RWPE2 (cell line): ENCODE data around the gene MXD1.

Experiments used
- ATAC-seq: fragments of 200-7000 bp; cut with Tn5 transposase; 3 replicates; pipeline ENCODE4 v1.9.1; 2021; ENCODE audit warnings: low read depth
- DNase-seq: peaks from one replicate; pipeline ENCODE4 v3.0.0-alpha.2; 2020; ENCODE audit warnings: low spot score
- H3K27ac ChIP-seq: fragments of 450-650 bp; 2 replicates; pipeline ENCODE4 v1.5.1; 2017; ENCODE audit warnings: mild to moderate bottlenecking; ENCODE audit not compliant: poor library complexity, severe bottlenecking
- H3K27me3 ChIP-seq: fragments of 250-450 bp; sonication (Bioruptor Pico); 2 replicates; pipeline ENCODE4 v1.5.1; 2021; ENCODE audit warnings: mild to moderate bottlenecking, moderate library complexity; ENCODE audit not compliant: insufficient read depth, poor library complexity, severe bottlenecking
- H3K36me3 ChIP-seq: fragments of 250-450 bp; sonication (Bioruptor Pico); 2 replicates; pipeline ENCODE4 v1.5.1; 2020; ENCODE audit warnings: low read depth, mild to moderate bottlenecking, moderate library complexity
- H3K4me1 ChIP-seq: fragments of 250-450 bp; sonication (Bioruptor Pico); 2 replicates; pipeline ENCODE4 v1.5.1; 2021; ENCODE audit warnings: mild to moderate bottlenecking, moderate library complexity; ENCODE audit not compliant: insufficient read depth, poor library complexity, severe bottlenecking
- H3K4me3 ChIP-seq: fragments of 250-450 bp; sonication (Bioruptor Pico); 2 replicates; pipeline ENCODE4 v1.5.1; 2021; ENCODE audit warnings: mild to moderate bottlenecking, moderate library complexity; ENCODE audit not compliant: severe bottlenecking
- H3K9me3 ChIP-seq: fragments of 250-450 bp; sonication (Bioruptor Pico); 2 replicates; pipeline ENCODE4 v1.5.1; 2021; ENCODE audit warnings: mild to moderate bottlenecking, moderate library complexity; ENCODE audit not compliant: severe bottlenecking
- TF ChIP-seq, protein P1 (sequence below): fragments of 450-650 bp; IDR thresholded peaks from one replicate; pipeline ENCODE4 v1.5.1; 2017; ENCODE audit warnings: mild to moderate bottlenecking, moderate library complexity; ENCODE audit not compliant: poor library complexity, severe bottlenecking

Gene MXD1

DNA sequence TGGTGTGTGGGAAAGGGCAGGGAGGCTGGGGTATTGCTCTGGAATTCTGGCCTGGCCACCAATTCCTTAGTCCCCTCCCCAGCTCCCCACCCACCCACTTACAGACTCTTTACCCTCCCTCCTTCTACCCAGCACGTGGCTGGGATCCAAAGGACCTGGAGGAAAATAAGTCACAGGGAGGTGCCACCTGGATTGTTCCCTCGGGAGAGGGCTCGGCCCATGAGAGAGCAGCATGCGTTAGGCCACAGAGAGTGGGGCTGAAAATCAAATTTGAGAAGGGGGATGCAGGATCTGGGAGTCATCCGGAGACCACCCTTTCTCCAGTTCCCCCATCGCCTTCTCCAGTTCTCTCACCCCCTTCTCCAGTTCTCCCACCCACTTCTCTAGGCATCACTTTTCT, 43.6 kb downstream of the MXD1 start:
- no peak for ATAC-seq
- H3K36me3 ChIP-seq, result no peaks in the 10 kb centered on the region
- H3K4me3 ChIP-seq, result no peak overlapping the region
- TF ChIP-seq, protein P1, sequence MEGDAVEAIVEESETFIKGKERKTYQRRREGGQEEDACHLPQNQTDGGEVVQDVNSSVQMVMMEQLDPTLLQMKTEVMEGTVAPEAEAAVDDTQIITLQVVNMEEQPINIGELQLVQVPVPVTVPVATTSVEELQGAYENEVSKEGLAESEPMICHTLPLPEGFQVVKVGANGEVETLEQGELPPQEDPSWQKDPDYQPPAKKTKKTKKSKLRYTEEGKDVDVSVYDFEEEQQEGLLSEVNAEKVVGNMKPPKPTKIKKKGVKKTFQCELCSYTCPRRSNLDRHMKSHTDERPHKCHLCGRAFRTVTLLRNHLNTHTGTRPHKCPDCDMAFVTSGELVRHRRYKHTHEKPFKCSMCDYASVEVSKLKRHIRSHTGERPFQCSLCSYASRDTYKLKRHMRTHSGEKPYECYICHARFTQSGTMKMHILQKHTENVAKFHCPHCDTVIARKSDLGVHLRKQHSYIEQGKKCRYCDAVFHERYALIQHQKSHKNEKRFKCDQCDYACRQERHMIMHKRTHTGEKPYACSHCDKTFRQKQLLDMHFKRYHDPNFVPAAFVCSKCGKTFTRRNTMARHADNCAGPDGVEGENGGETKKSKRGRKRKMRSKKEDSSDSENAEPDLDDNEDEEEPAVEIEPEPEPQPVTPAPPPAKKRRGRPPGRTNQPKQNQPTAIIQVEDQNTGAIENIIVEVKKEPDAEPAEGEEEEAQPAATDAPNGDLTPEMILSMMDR, result no peak
- H3K4me1 ChIP-seq, result no peaks in the 10 kb centered on the region
- no peak overlapping the region for H3K27ac ChIP-seq
- H3K27me3 ChIP-seq, result no peaks in the 10 kb centered on the region
- no peaks in the 10 kb centered on the region for H3K9me3 ChIP-seq
- no peak for DNase-seq

DNA sequence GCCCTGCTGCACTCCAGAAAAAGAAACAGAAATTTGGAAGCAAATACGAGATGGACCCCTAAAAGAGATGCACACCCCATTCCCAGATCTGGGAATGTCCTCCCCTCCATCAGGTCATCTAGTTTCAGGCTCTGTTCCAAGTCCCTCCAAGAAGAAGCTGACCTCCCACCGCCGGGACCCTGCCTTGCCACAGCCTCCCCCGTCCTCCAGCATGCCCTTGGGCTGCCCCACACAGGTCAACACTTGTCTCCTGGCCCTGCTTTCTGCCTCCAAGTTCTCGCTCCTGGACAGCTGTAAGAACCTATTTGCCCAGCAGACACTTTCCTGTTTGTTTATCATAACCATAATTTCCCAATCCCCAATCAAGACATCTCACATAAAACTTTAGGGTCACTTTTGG, 44.5 kb downstream of the MXD1 start:
- H3K4me3 ChIP-seq, result no peak overlapping the region
- no peaks in the 10 kb centered on the region for H3K36me3 ChIP-seq
- H3K4me1 ChIP-seq, result no peaks in the 10 kb centered on the region
- H3K9me3 ChIP-seq, result no peaks in the 10 kb centered on the region
- H3K27ac ChIP-seq, result no peak overlapping the region
- no peaks in the 10 kb centered on the region for H3K27me3 ChIP-seq
- ATAC-seq, result no peak
- no peak for DNase-seq
- TF ChIP-seq, protein P1, result no peak

DNA sequence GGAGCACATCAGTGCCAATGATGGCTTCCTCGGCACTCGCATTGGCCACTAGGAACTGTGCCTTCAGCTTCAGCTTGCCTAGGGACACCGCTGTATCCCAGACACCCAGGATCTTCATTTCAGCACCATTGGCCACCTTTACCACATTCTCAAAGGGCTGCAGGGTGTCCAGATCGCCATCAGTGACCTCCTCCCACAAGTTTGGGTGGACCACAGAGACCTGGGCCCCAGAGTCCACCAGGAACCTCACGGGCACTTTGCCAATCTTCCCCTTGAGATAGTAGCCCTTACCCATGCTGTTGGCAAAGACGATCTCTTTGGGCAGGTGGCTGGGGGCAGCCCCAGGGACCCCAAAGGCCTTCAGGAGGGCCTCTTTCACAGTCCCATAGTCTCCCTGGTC, 45.9 kb downstream of the MXD1 start:
- Histone ChIP-seq H3K4me3 (no peak overlapping the region), H3K27me3 (no peaks in the 10 kb centered on the region), H3K27ac (no peak overlapping the region), H3K4me1 (no peaks in the 10 kb centered on the region), H3K36me3 (no peaks in the 10 kb centered on the region), H3K9me3 (no peaks in the 10 kb centered on the region)
- TF ChIP-seq, protein P1, result no peak
- no peak for DNase-seq
- no peak for ATAC-seq

DNA sequence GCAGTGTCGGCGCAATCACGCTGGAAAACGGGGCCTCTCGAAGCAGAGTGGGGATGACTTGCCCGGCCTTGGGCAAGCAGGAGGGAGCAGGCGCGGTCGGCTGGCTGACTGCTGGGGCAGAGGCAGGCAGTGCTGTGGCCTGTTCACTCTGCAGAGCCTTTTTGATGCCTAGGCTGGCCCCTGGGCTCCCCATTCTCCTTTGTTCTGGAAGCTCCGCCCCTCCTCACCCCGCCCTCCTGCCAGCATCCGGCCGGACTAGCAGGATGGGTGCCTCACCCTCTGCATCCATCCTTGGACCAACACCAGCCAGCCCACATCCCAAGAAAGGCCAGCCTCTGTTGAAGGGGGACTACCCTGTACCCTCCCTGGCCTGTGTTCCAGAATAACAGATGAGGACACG, 46.6 kb downstream of the MXD1 start, which contains the start of gene ASPRV1:
Gene ASPRV1, minus strand, starts transcription at position 136 of the 400 bp plus-strand sequence. CDS start 195 bp downstream, outside the sequence.
- no peaks in the 10 kb centered on the region for H3K4me1 ChIP-seq
- H3K27ac ChIP-seq, result no peak within 1 kb of the TSS
- no peak within 1 kb of the TSS for H3K4me3 ChIP-seq
- no peaks in the 10 kb centered on the region for H3K27me3 ChIP-seq
- H3K9me3 ChIP-seq, result no peaks in the 10 kb centered on the region
- no peak for ATAC-seq
- DNase-seq, result no peak
- no peaks in the 10 kb centered on the region for H3K36me3 ChIP-seq
- TF ChIP-seq, protein P1, result no peak

DNA sequence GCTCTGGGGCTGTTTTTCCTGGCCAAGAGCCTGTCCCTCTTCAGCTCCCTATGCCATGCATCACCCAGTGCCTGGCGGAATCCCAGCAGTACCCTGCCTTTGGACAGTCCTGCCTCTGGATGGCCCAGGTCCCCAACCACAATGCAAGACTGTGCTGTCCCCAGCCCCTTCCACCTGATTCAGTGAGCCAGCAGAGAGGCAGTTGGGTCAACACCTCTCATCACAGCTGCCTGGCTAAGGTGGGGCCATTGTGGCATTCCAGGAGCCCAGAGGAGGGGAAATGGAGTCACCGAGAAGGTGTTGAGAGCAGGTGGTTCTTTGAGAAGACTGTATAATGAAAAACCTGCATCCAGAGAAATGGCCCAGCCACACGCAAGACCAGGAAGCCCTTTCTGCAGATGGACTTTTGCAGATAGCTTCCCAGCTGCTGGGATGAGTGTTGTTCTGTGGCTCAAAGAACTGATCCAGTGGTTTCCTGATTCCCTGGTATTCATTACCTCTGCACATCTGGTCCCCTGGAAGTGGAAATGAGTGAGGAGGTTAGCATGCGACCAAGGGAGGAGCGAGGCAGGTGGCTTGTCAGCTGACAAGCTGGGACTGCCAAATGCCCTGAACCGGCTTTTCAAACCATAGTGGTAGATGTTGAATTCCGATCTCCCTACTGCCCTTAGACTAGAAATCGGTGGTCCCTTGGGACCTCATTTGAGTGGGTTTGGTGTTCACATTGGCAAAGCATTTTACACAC, 48.2 kb downstream of the MXD1 start:
- Histone ChIP-seq H3K36me3 (no peaks in the 10 kb centered on the region), H3K27me3 (no peaks in the 10 kb centered on the region), H3K4me3 (no peak overlapping the region), H3K4me1 (no peaks in the 10 kb centered on the region), H3K27ac (no peak overlapping the region), H3K9me3 (no peaks in the 10 kb centered on the region)
- ATAC-seq (no peak), DNase-seq (no peak)
- TF ChIP-seq, protein P1, result no peak
